K562 (cell line): ENCODE data around the gene GPRC5A. TPM values are rescaled to one million over a fixed set of nuclear protein-coding genes. Genes with fewer than 3 reads are reported as not detected.

Experiments used
- ATAC-seq: fragments of 200-7000 bp; cut with Tn5 transposase; 3 replicates; pipeline ENCODE4 v1.9.1; 2020; ENCODE audit warnings: moderate library complexity
- BruUV-seq: library from RNA; stranded (reverse); fragments of 400-500 nt; replicated peaks from 2 replicates; lab custom pipeline; 2021; lab: Mats Ljungman, UMichigan
- CTCF ChIA-PET: fragments of 300-600 bp; formaldehyde crosslinking; extraction: SDS; loops from one replicate; lab custom pipeline; 2021; ENCODE audit warnings: low intra/inter-chr PET ratio; lab: Yijun Ruan, JAX
- POLR2A ChIA-PET: fragments of 300-600, 350-650 bp; sonication (Branson Sonifier 250); formaldehyde crosslinking; extraction: SDS; loops from one replicate; lab custom pipeline; 2021; ENCODE audit warnings: antibody characterized with exemption, inconsistent platforms; lab: Yijun Ruan, JAX
- DNase-seq, 4 experiments: peaks; one replicate each; pipeline versions ENCODE4 v3.0.0 to v3.0.0-alpha.2; 2011 to 2018; ENCODE audit warnings: low spot score in 3 of 4, mixed read lengths in 3 of 4; ENCODE audit errors: extremely low read depth in 1 of 4
- FAIRE-seq: peaks from 2 replicates; lab custom pipeline; 2011; peaks lifted over from hg19 to GRCh38; lab: Jason Lieb, UNC
- H2AFZ ChIP-seq: 2 replicates; pipeline ENCODE4 v1.6.0; 2011; ENCODE audit warnings: low read depth, low read length, control low read depth, inconsistent platforms
- H3K27ac ChIP-seq: fragments of 200-600 bp; 3 replicates; pipeline ENCODE4 v1.8.0; 2011; ENCODE audit warnings: low read depth, mild to moderate bottlenecking, control low read depth, inconsistent platforms, low read length, moderate library complexity, mixed read lengths; ENCODE audit errors: extremely low read depth
- H3K27me3 ChIP-seq, 2 experiments: fragments of 300-600 bp in 1 of 2; 2 replicates in 1 of 2; 3 replicates in 1 of 2; pipeline versions ENCODE4 v1.6.0 to v1.8.0; 2011; ENCODE audit warnings: inconsistent platforms in 2 of 2, low read length in 2 of 2, mild to moderate bottlenecking in 1 of 2, mixed read lengths in 1 of 2, moderate library complexity in 1 of 2; ENCODE audit not compliant: control insufficient read depth in 2 of 2, insufficient read depth in 2 of 2
- H3K36me3 ChIP-seq: fragments of 300-600 bp; 3 replicates; pipeline ENCODE4 v1.8.0; 2011; ENCODE audit warnings: mild to moderate bottlenecking, low read length, inconsistent platforms; ENCODE audit not compliant: control insufficient read depth, insufficient read depth
- H3K4me1 ChIP-seq, 2 experiments: fragments of 200-600 bp in 1 of 2; replicated peaks in 1 of 2; 2 replicates in 1 of 2; 3 replicates in 1 of 2; pipeline versions ENCODE4 v1.5.1 to v1.8.0; 2011; ENCODE audit warnings: inconsistent platforms in 2 of 2, low read length in 2 of 2, mild to moderate bottlenecking in 1 of 2, mixed read lengths in 1 of 2, moderate library complexity in 1 of 2; ENCODE audit not compliant: control insufficient read depth in 2 of 2, insufficient read depth in 2 of 2
- H3K4me2 ChIP-seq: 2 replicates; pipeline ENCODE4 v1.6.1; 2011; ENCODE audit warnings: low read length, control low read depth, inconsistent platforms, mixed read lengths; ENCODE audit not compliant: insufficient read depth
- H3K4me3 ChIP-seq: fragments of 200-600 bp; sonication (generic), shearing (Covaris generic); 2 replicates; pipeline ENCODE4 v1.5.1; 2016; ENCODE audit warnings: control low read depth, inconsistent platforms
- H3K79me2 ChIP-seq: fragments of 200-600 bp; 3 replicates; pipeline ENCODE4 v1.8.0; 2011; ENCODE audit warnings: low read length, inconsistent platforms; ENCODE audit not compliant: control insufficient read depth, insufficient read depth
- H3K9ac ChIP-seq, 2 experiments: 2 replicates each; pipeline versions ENCODE4 v1.6.0 to v1.6.1; 2011; ENCODE audit warnings: low read depth in 2 of 2, low read length in 2 of 2, control low read depth in 1 of 2, inconsistent platforms in 1 of 2, mild to moderate bottlenecking in 1 of 2, mixed read lengths in 1 of 2; ENCODE audit not compliant: insufficient read depth in 1 of 2
- H3K9me1 ChIP-seq: one replicate; pipeline ENCODE4 v1.6.0; 2011; ENCODE audit warnings: inconsistent platforms, mild to moderate bottlenecking, low read length, moderate library complexity; ENCODE audit not compliant: control insufficient read depth, insufficient read depth
- H3K9me3 ChIP-seq: replicated peaks from 2 replicates; pipeline ENCODE4 v1.5.1; 2011; ENCODE audit warnings: low read depth, low read length, inconsistent platforms; ENCODE audit not compliant: control insufficient read depth, insufficient read depth
- H4K20me1 ChIP-seq: replicated peaks from 2 replicates; pipeline ENCODE4 v1.6.1; 2011; ENCODE audit warnings: low read length, inconsistent platforms, mixed read lengths; ENCODE audit not compliant: control insufficient read depth, insufficient read depth
- ATF1 ChIP-seq, 2 experiments: fragments of 450-650 bp in 1 of 2; IDR thresholded peaks; 2 replicates each; pipeline ENCODE4 v1.6.1; 2016; ENCODE audit warnings: missing compliant biosample characterization in 1 of 2, missing genetic modification characterization in 1 of 2
- COPS2 ChIP-seq: fragments of 450-650 bp; conservative IDR thresholded peaks from 2 replicates; pipeline ENCODE4 v1.6.1; 2016; ENCODE audit warnings: mild to moderate bottlenecking, moderate library complexity
- GABPA ChIP-seq: fragments of 200-800 bp; sonication (Bioruptor generic); conservative IDR thresholded peaks from 2 replicates; pipeline ENCODE4 v1.6.1; 2016; ENCODE audit warnings: low read depth, missing genetic modification characterization, missing compliant biosample characterization
- GATAD2A ChIP-seq: fragments of 450-650 bp; IDR thresholded peaks from 2 replicates; pipeline ENCODE4 v1.6.1; 2017
- HEY1 ChIP-seq: fragments of 250-450 bp; sonication (Bioruptor Pico); IDR thresholded peaks from 2 replicates; pipeline ENCODE4 v1.5.0; 2020; ENCODE audit warnings: mild to moderate bottlenecking, moderate library complexity, borderline replicate concordance
- POLR2AphosphoS2 ChIP-seq: IDR thresholded peaks from 2 replicates; pipeline ENCODE4 v1.6.1; 2012; ENCODE audit warnings: low read length, improper control_type of control experiment
- PURB ChIP-seq: sonication (generic); formaldehyde crosslinking; IDR thresholded peaks from 2 replicates; pipeline ENCODE4 v1.9.0; 2021; ENCODE audit warnings: low read depth, mild to moderate bottlenecking, missing genetic modification reagents
- SAP30 ChIP-seq: fragments of 200-600 bp; sonication (generic); IDR thresholded peaks from 2 replicates; pipeline ENCODE4 v1.6.1; 2012; ENCODE audit warnings: borderline replicate concordance, low read depth, mild to moderate bottlenecking, moderate library complexity, low read length, control low read depth, inconsistent platforms; ENCODE audit not compliant: insufficient read depth, poor library complexity, severe bottlenecking
- SRF ChIP-seq, 2 experiments: fragments of 250-450, 450-650 bp in 1 of 2; sonication (Bioruptor Pico) in 1 of 2; sonication (generic) in 1 of 2; formaldehyde crosslinking; IDR thresholded peaks; 2 replicates each; pipeline versions ENCODE4 v1.5.0 to v1.5.1; 2020 to 2022; ENCODE audit warnings: mild to moderate bottlenecking in 1 of 2, missing genetic modification reagents in 1 of 2
- STAT6 ChIP-seq: sonication (generic); formaldehyde crosslinking; IDR thresholded peaks from 2 replicates; pipeline ENCODE4 v1.8.1; 2023; ENCODE audit warnings: mild to moderate bottlenecking, missing genetic modification reagents
- ZFPM2 ChIP-seq: fragments of 250-450 bp; sonication (Bioruptor Pico); IDR thresholded peaks from 2 replicates; pipeline ENCODE4 v1.5.1; 2022; ENCODE audit warnings: mild to moderate bottlenecking
- ZNF436 ChIP-seq: fragments of 250-450, 450-650 bp; sonication (Bioruptor Pico); formaldehyde crosslinking; IDR thresholded peaks from 2 replicates; pipeline ENCODE4 v1.7.0; 2020; ENCODE audit warnings: mild to moderate bottlenecking
- ZNF695 ChIP-seq: fragments of 450-650 bp; formaldehyde crosslinking; IDR thresholded peaks from 2 replicates; pipeline ENCODE4 v1.4.0; 2020; ENCODE audit warnings: mild to moderate bottlenecking, moderate library complexity
- WGBS: fragments of 100-300 bp; shearing (Covaris generic); methylation state at CpG from one replicate; pipeline ENCODE4 v1.1.6; 2016; ENCODE audit warnings: low coverage, mixed read lengths; ENCODE audit not compliant: insufficient coverage; ENCODE audit errors: missing lambda C conversion rate; 5-methylcytosine and 5-hydroxymethylcytosine counted together
- in situ Hi-C: fragments of 300-500 bp; cut with MboI; formaldehyde crosslinking; loops from 4 replicates; pipeline ENCODE4 v1.15.0; 2018; ENCODE audit warnings: inconsistent platforms, mixed read lengths
- intact Hi-C: fragments of 100-400 bp; cut with micrococcal nuclease; formaldehyde crosslinking; loops from 2 replicates; pipeline ENCODE4 v1.14.2; 2022
- polyA plus RNA-seq, 8 experiments: library from polyadenylated mRNA; depleted of rRNA in 4 of 8; stranded (reverse) in 5 of 8; unstranded in 3 of 8; fragments of >200 nt; fragmentation: Nextera tagmentation in 2 of 8; fragmentation: Illumina TruSeq in 1 of 8; extraction: Ambion mirVana in 2 of 8; extraction: Trizol in 1 of 8; gene quantifications; 2 replicates each; pipeline versions ENCODE4 v1.2.1 to v1.2.3, GENCODE V29; 2011 to 2014; ENCODE audit warnings: inconsistent platforms in 1 of 8, missing spikeins in 1 of 8
- total RNA-seq, 7 experiments: library from RNA; depleted of rRNA in 6 of 7; stranded (reverse); fragments of >200 nt in 6 of 7; fragmentation: Illumina TruSeq in 2 of 7; extraction: Trizol in 2 of 7; gene quantifications; 2 replicates each; pipeline versions ENCODE4 v1.2.1 to v1.2.3, GENCODE V29; 2011 to 2021; ENCODE audit warnings: low replicate concordance in 1 of 7
- TF ChIP-seq, protein P1 (sequence below), 2 experiments: fragments of 450-650 bp in 1 of 2; sonication (generic) in 1 of 2; formaldehyde crosslinking; conservative IDR thresholded peaks; 2 replicates each; pipeline versions ENCODE4 v1.4.0 to v1.8.1; 2020 to 2022; ENCODE audit warnings: mild to moderate bottlenecking in 1 of 2, missing genetic modification reagents in 1 of 2
- TF ChIP-seq, protein P2 (sequence below): fragments of 250-450 bp; sonication (Bioruptor Pico); IDR thresholded peaks from 2 replicates; pipeline ENCODE4 v1.8.0; 2022; ENCODE audit warnings: moderate library complexity, mild to moderate bottlenecking, inconsistent platforms

Gene GPRC5A
- total and polyA plus RNA-seq, 9 of the 15 experiments (the other 6 are each of a cell fraction or from before 2014, with no cell fraction given) = 0.01 to 0.64 (median 0.08) TPM; not detected in 6

DNA sequence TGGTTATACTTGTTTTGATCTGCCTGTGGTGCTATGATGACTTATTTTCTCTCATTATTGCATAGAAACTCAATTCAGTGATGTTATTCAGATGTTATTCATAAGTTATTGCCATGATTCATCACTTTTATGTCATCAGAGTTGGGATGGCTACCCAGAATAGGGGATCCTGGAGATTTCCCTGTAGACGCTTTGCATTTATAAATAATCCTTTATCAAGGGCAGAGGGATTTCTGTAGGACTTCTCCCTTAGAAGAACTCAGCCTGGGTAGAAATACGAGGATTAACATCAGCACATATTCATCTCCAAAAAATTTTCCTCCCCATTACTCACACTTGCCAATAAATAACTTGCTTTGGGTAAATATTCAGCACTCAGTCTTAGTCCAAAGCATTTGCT is 4.9 kb downstream of the GPRC5A start:
- no peaks in the 10 kb centered on the region for H3K9me1 ChIP-seq
- intact Hi-C loops = no loop called here
- H2AFZ ChIP-seq = no peak overlapping the region
- H3K27ac ChIP-seq = no peak overlapping the region
- H3K79me2 ChIP-seq = no peaks in the 10 kb centered on the region
- no peak overlapping the region for H3K9ac ChIP-seq
- no peaks in the 10 kb centered on the region for H3K36me3 ChIP-seq
- DNase-seq = no peak
- POLR2A ChIA-PET = no interaction called here
- peaks cover under 1 to 4% of the 10 kb centered on the region in 2 experiments; a peak in 4 of 5 replicates for H3K4me1 ChIP-seq
- no peak for FAIRE-seq
- no TSS peak for BruUV-seq
- TF ChIP-seq POLR2AphosphoS2 (no peak), ZNF436 (CRISPR knock-in tag) (no peak), ATF1 (CRISPR knock-in tag; IDR thresholded peaks at IDR 0.05) (no peak), ATF1 (tag; IDR thresholded peaks at IDR 0.05) (no peak), SAP30 (no peak), SRF (CRISPR knock-in tag; IDR thresholded peaks at IDR 0.05) (no peak), GATAD2A (no peak), ZFPM2 (CRISPR knock-in tag) (no peak), COPS2 (no peak), PURB (CRISPR knock-in tag) (no peak), GABPA (tag) (no peak), ZNF695 (CRISPR knock-in tag) (no peak), STAT6 (CRISPR knock-in tag) (no peak), HEY1 (no peak)
- TF ChIP-seq, protein P1, sequence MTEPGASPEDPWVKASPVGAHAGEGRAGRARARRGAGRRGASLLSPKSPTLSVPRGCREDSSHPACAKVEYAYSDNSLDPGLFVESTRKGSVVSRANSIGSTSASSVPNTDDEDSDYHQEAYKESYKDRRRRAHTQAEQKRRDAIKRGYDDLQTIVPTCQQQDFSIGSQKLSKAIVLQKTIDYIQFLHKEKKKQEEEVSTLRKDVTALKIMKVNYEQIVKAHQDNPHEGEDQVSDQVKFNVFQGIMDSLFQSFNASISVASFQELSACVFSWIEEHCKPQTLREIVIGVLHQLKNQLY (CRISPR knock-in tag; conservative IDR thresholded peaks at IDR 0.05) = no peak
- TF ChIP-seq, protein P2, sequence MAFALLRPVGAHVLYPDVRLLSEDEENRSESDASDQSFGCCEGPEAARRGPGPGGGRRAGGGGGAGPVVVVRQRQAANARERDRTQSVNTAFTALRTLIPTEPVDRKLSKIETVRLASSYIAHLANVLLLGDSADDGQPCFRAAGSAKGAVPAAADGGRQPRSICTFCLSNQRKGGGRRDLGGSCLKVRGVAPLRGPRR = no peak
- TF ChIP-seq, all 486 proteins: peak for 0
- Histone ChIP-seq H3K4me3 (no peak overlapping the region), H3K4me2 (no peak overlapping the region), H3K27me3 (peaks cover 23 to 45% of the 10 kb centered on the region in 2 experiments), H4K20me1 (0 out of 2 replicates have a peak, but pooled peaks cover 3% of the 10 kb centered on the region), H3K9me3 (no peaks in the 10 kb centered on the region)
- in situ Hi-C loops = no loop called here
- CTCF ChIA-PET = no interaction called here
- WGBS = 0% methylated on average over 2 of the region's 2 CpGs
- no peak for ATAC-seq
